GM12801 (cell line): ENCODE results near the gene GALNT10.

ENCODE experiments used
- CTCF ChIP-seq: IDR thresholded peaks from one replicate; pipeline ENCODE4 v1.5.1; 2011; ENCODE audit warnings: control low read depth; ENCODE audit not compliant: insufficient read length; ENCODE audit errors: extremely low read depth

Gene GALNT10, protein sequence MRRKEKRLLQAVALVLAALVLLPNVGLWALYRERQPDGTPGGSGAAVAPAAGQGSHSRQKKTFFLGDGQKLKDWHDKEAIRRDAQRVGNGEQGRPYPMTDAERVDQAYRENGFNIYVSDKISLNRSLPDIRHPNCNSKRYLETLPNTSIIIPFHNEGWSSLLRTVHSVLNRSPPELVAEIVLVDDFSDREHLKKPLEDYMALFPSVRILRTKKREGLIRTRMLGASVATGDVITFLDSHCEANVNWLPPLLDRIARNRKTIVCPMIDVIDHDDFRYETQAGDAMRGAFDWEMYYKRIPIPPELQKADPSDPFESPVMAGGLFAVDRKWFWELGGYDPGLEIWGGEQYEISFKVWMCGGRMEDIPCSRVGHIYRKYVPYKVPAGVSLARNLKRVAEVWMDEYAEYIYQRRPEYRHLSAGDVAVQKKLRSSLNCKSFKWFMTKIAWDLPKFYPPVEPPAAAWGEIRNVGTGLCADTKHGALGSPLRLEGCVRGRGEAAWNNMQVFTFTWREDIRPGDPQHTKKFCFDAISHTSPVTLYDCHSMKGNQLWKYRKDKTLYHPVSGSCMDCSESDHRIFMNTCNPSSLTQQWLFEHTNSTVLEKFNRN

DNA sequence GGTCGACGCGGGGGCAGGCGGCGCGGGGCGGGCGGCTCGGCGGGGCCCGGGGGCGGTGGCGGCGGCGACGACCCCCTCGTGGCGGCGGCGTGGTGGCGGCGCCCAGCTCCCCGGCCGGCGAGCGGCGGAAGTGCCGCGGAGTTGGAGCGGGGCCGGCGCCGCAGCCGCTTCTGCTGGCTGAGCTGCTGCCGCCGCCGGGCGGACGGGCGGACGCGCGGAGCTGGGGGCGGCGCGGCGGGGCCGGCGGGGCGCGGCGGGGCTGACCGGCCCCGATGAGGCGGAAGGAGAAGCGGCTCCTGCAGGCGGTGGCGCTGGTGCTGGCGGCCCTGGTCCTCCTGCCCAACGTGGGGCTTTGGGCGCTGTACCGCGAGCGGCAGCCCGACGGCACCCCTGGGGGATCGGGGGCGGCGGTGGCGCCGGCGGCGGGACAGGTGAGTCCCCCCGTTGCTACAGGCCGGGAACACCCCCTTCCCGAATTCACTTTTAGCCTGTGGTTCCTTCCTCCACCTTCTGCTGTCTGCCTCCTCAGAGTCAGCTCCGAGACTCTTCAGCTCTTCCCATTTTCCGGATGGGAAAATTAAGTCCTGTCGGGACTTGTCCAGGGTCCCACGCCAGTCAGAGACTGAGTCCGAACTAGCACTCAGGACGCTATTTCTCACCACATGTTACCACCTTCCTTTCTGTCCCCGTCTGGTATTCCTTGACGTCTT is at the start of gene GALNT10:
TSS of gene GALNT10 (plus strand) at position 139 of the 710 bp plus-strand sequence. CDS start at position 273, 134 bp downstream.
- no peak for TF ChIP-seq CTCF

GRCh38 chr5:154141745-154142221 is 48.8 kb upstream of the GALNT10 start:
- TF ChIP-seq CTCF = no peak

DNA sequence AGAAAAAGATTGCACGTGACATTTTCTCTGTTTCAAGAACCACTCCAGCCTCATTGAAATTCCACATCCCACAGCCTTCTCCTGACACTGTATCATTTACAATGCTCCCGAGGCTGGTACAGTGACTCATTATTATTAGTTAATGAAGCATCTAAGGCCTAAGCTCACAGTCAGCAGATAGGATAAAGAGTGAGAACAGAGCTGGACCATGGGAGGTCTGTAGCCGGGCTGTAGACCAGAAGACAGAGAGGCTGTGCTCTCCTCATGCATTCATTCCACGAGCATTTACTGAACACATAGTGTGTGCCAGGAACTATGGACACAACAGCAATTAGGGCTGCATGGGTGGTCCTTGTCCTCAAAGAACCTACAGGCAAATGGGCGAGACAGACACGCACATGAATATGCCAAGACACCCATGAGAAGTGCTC is 47.3 kb upstream of the GALNT10 start:
- TF ChIP-seq CTCF = no peak

DNA sequence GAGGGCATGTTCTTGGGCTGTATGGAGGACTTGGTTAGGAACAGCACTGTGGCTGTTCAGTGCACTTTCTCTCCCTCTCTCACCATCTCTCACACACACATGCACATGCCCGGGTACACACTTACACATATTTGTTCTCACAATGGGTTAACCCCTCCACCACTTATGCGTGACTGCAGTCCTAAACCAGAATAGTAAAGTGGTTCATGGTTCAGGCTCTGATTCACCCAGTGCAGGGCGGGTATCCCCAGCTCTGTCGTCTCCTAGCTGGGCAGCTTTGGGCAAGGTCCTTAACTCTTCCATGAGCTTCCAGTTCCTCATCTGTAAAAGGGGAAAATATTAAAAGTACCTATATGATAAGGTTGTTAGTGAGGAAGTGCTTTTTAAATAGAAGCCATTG is 45.3 kb upstream of the GALNT10 start:
- no peak for TF ChIP-seq CTCF

DNA sequence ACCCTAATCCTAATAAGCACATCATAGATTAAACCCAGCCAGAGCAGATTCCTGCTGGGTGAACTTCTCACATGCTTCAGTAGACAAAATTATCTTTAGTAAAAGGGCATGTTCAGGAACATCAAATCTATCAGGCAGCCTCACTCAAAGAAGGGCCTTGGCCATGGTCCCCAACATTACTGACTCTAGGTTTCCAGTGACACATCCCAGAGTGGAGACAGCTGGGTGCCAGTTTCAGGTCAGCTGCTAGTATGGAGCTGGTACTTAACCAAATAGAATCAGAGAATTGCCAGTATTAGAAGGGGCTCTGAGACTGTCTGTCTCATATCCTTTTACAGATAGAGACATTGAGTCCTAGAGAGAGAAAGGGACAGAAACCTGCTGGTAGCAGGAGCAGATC is 44.1 kb upstream of the GALNT10 start:
- TF ChIP-seq CTCF = no peak

DNA sequence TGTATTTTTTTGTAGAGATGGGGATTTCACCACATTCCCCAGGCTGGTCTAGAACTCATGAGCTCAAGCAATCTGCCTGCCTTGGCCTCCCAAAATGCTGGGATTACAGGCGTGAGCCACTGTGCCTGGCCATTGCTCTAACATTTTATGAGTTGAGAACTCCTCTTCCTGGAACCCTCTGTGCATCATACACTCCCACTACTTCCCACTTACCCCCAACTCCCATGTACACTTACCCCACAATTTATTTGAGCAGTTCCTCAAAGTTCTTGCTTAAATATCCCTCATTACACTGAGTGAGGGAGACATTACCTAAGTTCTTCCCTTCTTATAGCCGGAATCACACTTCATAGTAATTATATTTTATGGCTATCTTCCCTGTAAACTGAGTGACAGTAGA is 42.9 kb upstream of the GALNT10 start:
- no peak for TF ChIP-seq CTCF
